ENCODE data around the gene LRTM2. TPM values are rescaled to one million over a fixed set of nuclear protein-coding genes. Genes with fewer than 3 reads are reported as not detected.

LRTM2 gene
- total and polyA plus RNA-seq, 2 of the 4 experiments (the other 2 are of a cell fraction), result not detected

GRCh38 chr12:1833596-1834028, 13.2 kb downstream of the LRTM2 start:
- no peaks in the 10 kb centered on the region for H3K9me1 ChIP-seq (ENCODE audit: insufficient read depth, low read length)
- intact Hi-C loops (cut with micrococcal nuclease) (no loop called here), dilution Hi-C loops (cut with HindIII; ENCODE audit: low sequenced_read_pairs, unreplicated experiment) (no loop called here), in situ Hi-C loops (cut with MboI; ENCODE audit: low sequenced_read_pairs) (no loop called here)
- no peak overlapping the region for H3K4ac ChIP-seq (ENCODE audit: low read depth, low read length)
- no peaks in the 10 kb centered on the region for H3K9me3 ChIP-seq (ENCODE audit: control insufficient read depth, insufficient read depth, low read length)
- H4K91ac ChIP-seq (ENCODE audit: insufficient read depth, low read depth, low read length), result no peak overlapping the region
- no peaks in the 10 kb centered on the region for H3K36me3 ChIP-seq (ENCODE audit: control insufficient read depth, insufficient read depth, low read length)
- no peak overlapping the region for H3K4me2 ChIP-seq (ENCODE audit: low read depth, low read length)
- DNase-seq (no peak), ATAC-seq (ENCODE audit: low read depth) (no peak)
- no peak overlapping the region for H4K5ac ChIP-seq (ENCODE audit: low read depth, low read length)
- no peak overlapping the region for H3K18ac ChIP-seq (ENCODE audit: low read depth, low read length)
- no peak overlapping the region for H3K23ac ChIP-seq (ENCODE audit: low read depth, low read length)
- H3K14ac ChIP-seq (replicated peaks; ENCODE audit: low read depth, low read length), result no peak overlapping the region
- WGBS, 2 experiments (ENCODE audit: extremely low coverage in 2 of 2, insufficient read length in 1 of 2), result 73% methylated on average over 2 of the region's 10 CpGs; no CpG with 5 or more reads in 1 of the 2 experiments
- H2BK5ac ChIP-seq (ENCODE audit: low read depth, low read length, poor library complexity, severe bottlenecking), result no peak overlapping the region
- no peak overlapping the region for H2AK9ac ChIP-seq (replicated peaks; ENCODE audit: low read depth, low read length, poor library complexity)
- H4K20me1 ChIP-seq (ENCODE audit: insufficient read depth, low read length), result no peaks in the 10 kb centered on the region; the same call in 1 of the 2 replicates
- no peak overlapping the region for H2BK15ac ChIP-seq (ENCODE audit: low read depth, low read length)
- H3K56ac ChIP-seq (ENCODE audit: extremely low read depth, insufficient read depth, low read length), result no peak overlapping the region
- H2BK20ac ChIP-seq (ENCODE audit: low read depth, low read length), result no peak overlapping the region
- no peak overlapping the region for H3K27ac ChIP-seq (ENCODE audit: insufficient read depth, low read length)
- no peak overlapping the region for H2BK120ac ChIP-seq (ENCODE audit: low read depth, low read length)
- peaks cover 50% of the 10 kb centered on the region for H3K27me3 ChIP-seq (ENCODE audit: control insufficient read depth, insufficient read depth, low read length)
- ChIA-PET POLR2A (ENCODE audit: unreplicated experiment) (no interaction called here), CTCF (no interaction called here)
- no peak overlapping the region for H3K9ac ChIP-seq (ENCODE audit: low read depth, low read length)
- H4K8ac ChIP-seq (ENCODE audit: low read depth in 2 of 2, low read length in 2 of 2), result no peak overlapping the region
- BruUV-seq (replicated peaks), result no TSS peak
- H2AK5ac ChIP-seq (ENCODE audit: low read depth, low read length), result no peak overlapping the region
- TF ChIP-seq FOS (IDR thresholded peaks at IDR 0.05; ENCODE audit: low read depth, low read length) (no peak), BHLHE40 (IDR thresholded peaks at IDR 0.05; ENCODE audit: low read depth, low read length) (no peak), RAD21 (IDR thresholded peaks at IDR 0.05; ENCODE audit: low read length) (no peak), NFE2L2 (IDR thresholded peaks at IDR 0.05; ENCODE audit: low read depth, low read length) (no peak), SMC3 (IDR thresholded peaks at IDR 0.05; ENCODE audit: low read depth, low read length) (no peak), CTCF (conservative IDR thresholded peaks at IDR 0.05; ENCODE audit: low read depth, low read length) (no peak), MXI1 (IDR thresholded peaks at IDR 0.05; ENCODE audit: borderline replicate concordance, low read depth, low read length) (no peak), CHD1 (IDR thresholded peaks at IDR 0.05; ENCODE audit: low read depth, low read length) (no peak), CEBPB (IDR thresholded peaks at IDR 0.05; ENCODE audit: low read depth, low read length) (no peak), POLR2A (IDR thresholded peaks at IDR 0.05; ENCODE audit: low read depth, low read length) (no peak), RFX5 (IDR thresholded peaks at IDR 0.05; ENCODE audit: low read depth, low read length) (no peak), RCOR1 (IDR thresholded peaks at IDR 0.05; ENCODE audit: insufficient replicate concordance, low read length) (no peak), MAFK (IDR thresholded peaks at IDR 0.05; ENCODE audit: low read depth, low read length) (no peak), USF2 (IDR thresholded peaks at IDR 0.05; ENCODE audit: low read depth, low read length) (no peak), MAZ (IDR thresholded peaks at IDR 0.05; ENCODE audit: borderline replicate concordance, low read depth, low read length) (no peak), ELK1 (IDR thresholded peaks at IDR 0.05; ENCODE audit: borderline replicate concordance, low read depth, low read length) (no peak)
- no peaks in the 10 kb centered on the region for H3K4me1 ChIP-seq (ENCODE audit: control insufficient read depth, insufficient read depth, low read length)
- no peak overlapping the region for H2AFZ ChIP-seq (replicated peaks; ENCODE audit: low read length, poor library complexity)
- H3K79me1 ChIP-seq (ENCODE audit: low read depth in 1 of 2, low read length in 2 of 2), result no peaks in the 10 kb centered on the region
- H3K4me3 ChIP-seq (ENCODE audit: insufficient read depth, low read depth, low read length), result no peak overlapping the region

Measured in IMR-90 (cell line).